ENCODE results near the gene IL1RAPL1.

Gene IL1RAPL1

GRCh38 chrX:29231800-29232199 is 644.6 kb downstream of the IL1RAPL1 start:
- no peak overlapping the region for H3K4me3 ChIP-seq (ENCODE audit: low read depth, low read length)
- TF ChIP-seq CTCF (IDR thresholded peaks at IDR 0.05; ENCODE audit: low read depth, low read length) (no peak), MAX (IDR thresholded peaks at IDR 0.05; ENCODE audit: low read depth, low read length) (no peak)
- DNase-seq (ENCODE audit: low read depth), result no peak

DNA sequence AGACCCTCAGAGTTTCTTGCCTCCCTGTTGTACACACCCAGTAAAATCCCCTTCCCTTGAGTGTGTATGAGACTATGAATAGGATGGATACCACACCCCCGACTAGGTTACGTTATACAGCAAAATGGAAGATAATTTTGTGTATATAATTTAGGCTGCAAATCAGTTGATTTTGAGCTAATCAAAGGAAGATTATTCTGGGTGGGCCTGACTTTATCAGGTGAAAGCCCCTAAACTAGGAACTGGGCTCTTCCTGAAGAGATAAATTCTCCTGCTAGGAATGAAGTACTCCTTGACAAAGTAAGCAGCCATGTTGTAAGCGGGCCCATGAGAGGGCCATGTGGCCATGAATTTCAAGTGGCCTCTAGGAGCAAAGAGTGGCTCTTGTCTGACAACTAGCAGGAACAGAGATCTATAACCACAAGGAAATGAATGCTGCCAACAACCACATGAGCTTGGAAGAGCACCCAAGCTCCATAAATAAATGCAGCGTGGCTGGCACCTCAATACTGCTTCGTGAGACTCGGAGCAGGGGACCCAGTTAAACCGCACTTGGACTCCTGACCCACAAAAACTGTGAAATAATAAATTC is 646.4 kb downstream of the IL1RAPL1 start:
- TF ChIP-seq CTCF (IDR thresholded peaks at IDR 0.05; ENCODE audit: low read depth, low read length), result no peak
- TF ChIP-seq MAX (IDR thresholded peaks at IDR 0.05; ENCODE audit: low read depth, low read length), result no peak
- no peak for TF ChIP-seq MYC (IDR thresholded peaks at IDR 0.05; ENCODE audit: low read depth, low read length)
- TF ChIP-seq POLR2A (IDR thresholded peaks at IDR 0.05; ENCODE audit: extremely low read depth, insufficient read length), result no peak
- DNase-seq (ENCODE audit: low read depth), result no peak

GRCh38 chrX:29237972-29238371 is 650.7 kb downstream of the IL1RAPL1 start:
- TF ChIP-seq MAX (IDR thresholded peaks at IDR 0.05; ENCODE audit: low read depth, low read length) (no peak), POLR2A (IDR thresholded peaks at IDR 0.05; ENCODE audit: extremely low read depth, insufficient read length) (no peak), MYC (IDR thresholded peaks at IDR 0.05; ENCODE audit: low read depth, low read length) (no peak), CTCF (IDR thresholded peaks at IDR 0.05; ENCODE audit: low read depth, low read length) (no peak)
- no peak for DNase-seq (ENCODE audit: low read depth)
- H3K4me3 ChIP-seq (ENCODE audit: low read depth, low read length), result no peak overlapping the region

More for the DNA sequence above, 646.4 kb downstream of the IL1RAPL1 start:
- H3K4me3 ChIP-seq (ENCODE audit: low read depth, low read length), result no peak overlapping the region

DNA sequence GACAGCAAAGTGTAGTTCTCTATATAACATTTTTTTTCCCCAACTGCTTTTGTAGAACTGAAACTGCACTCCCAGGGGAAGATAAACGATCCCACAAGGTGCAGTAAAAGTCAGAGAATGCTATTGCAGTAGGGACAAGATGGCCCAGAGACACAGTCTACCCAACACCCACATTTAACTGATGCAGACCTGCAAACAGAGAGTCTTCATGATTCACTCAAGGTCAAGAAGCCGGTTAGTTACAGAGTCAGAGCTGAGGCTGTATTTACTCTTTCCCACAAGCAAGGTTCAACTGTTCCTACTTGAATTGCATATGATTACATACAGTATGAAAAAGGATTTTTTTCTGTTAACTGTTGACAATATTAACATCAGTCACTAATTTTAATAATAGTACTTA is 654.6 kb downstream of the IL1RAPL1 start:
- TF ChIP-seq POLR2A (IDR thresholded peaks at IDR 0.05; ENCODE audit: extremely low read depth, insufficient read length) (no peak), MAX (IDR thresholded peaks at IDR 0.05; ENCODE audit: low read depth, low read length) (no peak), MYC (IDR thresholded peaks at IDR 0.05; ENCODE audit: low read depth, low read length) (no peak), CTCF (IDR thresholded peaks at IDR 0.05; ENCODE audit: low read depth, low read length) (no peak)
- DNase-seq (ENCODE audit: low read depth), result no peak
- H3K4me3 ChIP-seq (ENCODE audit: low read depth, low read length), result no peak overlapping the region

GRCh38 chrX:29242856-29243255 is 655.6 kb downstream of the IL1RAPL1 start:
- H3K4me3 ChIP-seq (ENCODE audit: low read depth, low read length), result no peak overlapping the region
- no peak for DNase-seq (ENCODE audit: low read depth)
- TF ChIP-seq CTCF (IDR thresholded peaks at IDR 0.05; ENCODE audit: low read depth, low read length) (no peak), POLR2A (IDR thresholded peaks at IDR 0.05; ENCODE audit: extremely low read depth, insufficient read length) (no peak), MAX (IDR thresholded peaks at IDR 0.05; ENCODE audit: low read depth, low read length) (no peak), MYC (IDR thresholded peaks at IDR 0.05; ENCODE audit: low read depth, low read length) (no peak)

All from NB4 (cell line).